DOHH2 (cell line): Measurements from ENCODE around the gene ARL4C.

Experiments
- H3F3A ChIP-seq: fragments of 200-600 bp; sonication (generic), shearing (Covaris generic); 2 replicates; pipeline ENCODE4 v1.6.0; 2016; ENCODE audit warnings: antibody characterized with exemption, mild to moderate bottlenecking; ENCODE audit not compliant: control insufficient read depth, insufficient read depth
- H3K27ac ChIP-seq: fragments of 200-600 bp; sonication (generic); 2 replicates; pipeline ENCODE4 v1.5.1; 2014; ENCODE audit warnings: low read depth, mild to moderate bottlenecking, low read length, moderate library complexity
- H3K27me3 ChIP-seq: fragments of 200-600 bp; sonication (generic); 2 replicates; pipeline ENCODE4 v1.6.1; 2014; ENCODE audit warnings: mild to moderate bottlenecking, low read length, mixed read lengths; ENCODE audit not compliant: control insufficient read depth
- H3K36me3 ChIP-seq: fragments of 200-600 bp; sonication (generic); 2 replicates; pipeline ENCODE4 v1.6.1; 2014; ENCODE audit warnings: mild to moderate bottlenecking, low read length, moderate library complexity, mixed read lengths; ENCODE audit not compliant: control insufficient read depth
- H3K4me1 ChIP-seq: fragments of 200-600 bp; sonication (generic); 2 replicates; pipeline ENCODE4 v1.6.1; 2014; ENCODE audit warnings: mild to moderate bottlenecking, low read length, mixed read lengths; ENCODE audit not compliant: control insufficient read depth
- H3K4me2 ChIP-seq: fragments of 200-600 bp; sonication (generic); 2 replicates; pipeline ENCODE4 v1.6.0; 2014; ENCODE audit warnings: mild to moderate bottlenecking, low read length, moderate library complexity
- H3K4me3 ChIP-seq: fragments of 200-600 bp; sonication (generic); 2 replicates; pipeline ENCODE4 v1.5.1; 2014; ENCODE audit warnings: mild to moderate bottlenecking, low read length, mixed read lengths
- H3K79me2 ChIP-seq: fragments of 200-600 bp; sonication (generic); 2 replicates; pipeline ENCODE4 v1.6.1; 2014; ENCODE audit warnings: mild to moderate bottlenecking, low read length, mixed read lengths; ENCODE audit not compliant: control insufficient read depth
- H3K9me2 ChIP-seq: fragments of 200-600 bp; sonication (generic); replicated peaks from 2 replicates; pipeline ENCODE4 v1.6.1; 2014; ENCODE audit warnings: mild to moderate bottlenecking, low read length, mixed read lengths; ENCODE audit not compliant: control insufficient read depth
- H3K9me3 ChIP-seq: fragments of 200-600 bp; sonication (generic); 2 replicates; pipeline ENCODE4 v1.6.1; 2014; ENCODE audit warnings: antibody characterized with exemption, low read length, mixed read lengths; ENCODE audit not compliant: control insufficient read depth, insufficient read depth
- H4K20me1 ChIP-seq: fragments of 200-600 bp; sonication (generic); 2 replicates; pipeline ENCODE4 v1.6.0; 2014; ENCODE audit warnings: low read depth, mild to moderate bottlenecking, antibody characterized with exemption, low read length, moderate library complexity; ENCODE audit not compliant: control insufficient read depth, insufficient read depth
- EZH2phosphoT487 ChIP-seq: fragments of 200-600 bp; sonication (generic); IDR thresholded peaks from 2 replicates; pipeline ENCODE4 v1.6.1; 2017; ENCODE audit warnings: borderline replicate concordance, mild to moderate bottlenecking, antibody characterized with exemption, low read length, moderate library complexity, mixed read lengths
- TF ChIP-seq, protein P1 (sequence below): fragments of 200-600 bp; sonication (generic); IDR thresholded peaks from one replicate; pipeline ENCODE4 v1.5.1; 2014; ENCODE audit warnings: antibody characterized with exemption, mild to moderate bottlenecking, low read depth, low read length; ENCODE audit not compliant: poor library complexity, severe bottlenecking

Gene ARL4C

DNA sequence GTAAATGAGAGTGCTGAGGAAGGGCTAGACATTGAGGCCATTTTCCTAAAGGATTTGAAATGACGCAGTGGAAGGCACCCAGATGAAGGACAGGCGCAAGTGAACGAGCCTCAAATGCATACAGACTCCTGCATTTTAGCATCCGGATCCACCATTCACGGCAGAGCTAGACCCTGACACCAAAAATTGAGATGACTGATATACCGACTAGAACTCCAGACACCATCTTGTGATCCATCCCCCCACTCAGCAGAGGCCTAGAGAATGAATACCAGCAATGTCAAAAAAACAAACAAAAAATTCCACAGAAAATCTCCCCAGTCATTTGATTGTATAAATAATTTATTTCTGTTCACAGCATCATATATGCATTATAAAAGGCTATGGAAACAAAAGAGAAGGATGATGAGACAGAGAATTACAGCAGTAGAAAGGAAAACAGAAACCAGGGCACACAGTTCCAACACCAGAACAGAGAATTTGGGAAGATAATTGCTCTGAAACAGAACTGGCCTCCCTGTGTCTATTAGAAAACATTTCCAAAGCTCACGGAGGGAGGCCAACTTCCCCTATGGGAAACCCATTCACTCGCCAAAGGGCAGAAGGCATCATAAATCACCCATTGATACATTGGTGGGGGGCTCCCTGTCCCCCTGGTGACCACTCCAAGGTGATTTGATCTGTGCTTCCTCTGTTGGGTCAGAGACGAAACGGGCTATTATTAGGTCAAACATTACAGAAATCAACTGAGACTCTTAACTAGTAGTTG, 4.0 kb downstream of the ARL4C start:
- H4K20me1 ChIP-seq: no peaks in the 10 kb centered on the region
- TF ChIP-seq, protein P1, sequence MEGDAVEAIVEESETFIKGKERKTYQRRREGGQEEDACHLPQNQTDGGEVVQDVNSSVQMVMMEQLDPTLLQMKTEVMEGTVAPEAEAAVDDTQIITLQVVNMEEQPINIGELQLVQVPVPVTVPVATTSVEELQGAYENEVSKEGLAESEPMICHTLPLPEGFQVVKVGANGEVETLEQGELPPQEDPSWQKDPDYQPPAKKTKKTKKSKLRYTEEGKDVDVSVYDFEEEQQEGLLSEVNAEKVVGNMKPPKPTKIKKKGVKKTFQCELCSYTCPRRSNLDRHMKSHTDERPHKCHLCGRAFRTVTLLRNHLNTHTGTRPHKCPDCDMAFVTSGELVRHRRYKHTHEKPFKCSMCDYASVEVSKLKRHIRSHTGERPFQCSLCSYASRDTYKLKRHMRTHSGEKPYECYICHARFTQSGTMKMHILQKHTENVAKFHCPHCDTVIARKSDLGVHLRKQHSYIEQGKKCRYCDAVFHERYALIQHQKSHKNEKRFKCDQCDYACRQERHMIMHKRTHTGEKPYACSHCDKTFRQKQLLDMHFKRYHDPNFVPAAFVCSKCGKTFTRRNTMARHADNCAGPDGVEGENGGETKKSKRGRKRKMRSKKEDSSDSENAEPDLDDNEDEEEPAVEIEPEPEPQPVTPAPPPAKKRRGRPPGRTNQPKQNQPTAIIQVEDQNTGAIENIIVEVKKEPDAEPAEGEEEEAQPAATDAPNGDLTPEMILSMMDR: no peak
- TF ChIP-seq EZH2phosphoT487: no peak
- peaks cover 7% of the 10 kb centered on the region for H3K4me1 ChIP-seq
- H3K27ac ChIP-seq: no peak overlapping the region
- H3K27me3 ChIP-seq: peaks cover 37% of the 10 kb centered on the region
- peaks cover 6% of the 10 kb centered on the region; the same call in 1 of the 2 replicates for H3K79me2 ChIP-seq
- no peaks in the 10 kb centered on the region for H3F3A ChIP-seq
- no peaks in the 10 kb centered on the region for H3K9me3 ChIP-seq
- no peaks in the 10 kb centered on the region for H3K36me3 ChIP-seq
- H3K4me2 ChIP-seq: no peak overlapping the region
- no peak overlapping the region for H3K4me3 ChIP-seq
- no peaks in the 10 kb centered on the region for H3K9me2 ChIP-seq

DNA sequence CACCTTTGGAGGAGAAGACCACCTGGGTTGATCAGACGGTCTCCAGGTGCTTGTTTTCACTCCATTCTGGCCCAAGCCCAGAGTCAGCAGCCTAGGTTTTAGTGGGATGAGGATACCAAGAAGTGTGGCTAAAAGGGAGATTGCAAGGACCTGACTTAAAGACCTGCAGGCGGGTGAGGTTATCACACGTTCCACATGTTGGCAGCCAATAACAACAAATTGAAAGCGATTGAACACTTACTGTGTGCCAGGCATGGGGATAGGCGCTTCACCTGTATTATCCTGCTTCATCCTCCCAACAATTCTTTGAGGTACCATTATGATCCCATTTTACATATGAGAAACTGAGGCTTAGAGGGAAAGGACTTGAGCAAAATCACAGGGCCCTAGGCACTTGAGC, 5.0 kb downstream of the ARL4C start:
- Histone ChIP-seq H3K4me3 (no peak overlapping the region), H3K27ac (no peak overlapping the region), H3K27me3 (peaks cover 37% of the 10 kb centered on the region), H3K4me1 (peaks cover 7% of the 10 kb centered on the region), H3K79me2 (peaks cover 6% of the 10 kb centered on the region; the same call in 1 of the 2 replicates), H3K9me3 (no peaks in the 10 kb centered on the region), H3F3A (no peaks in the 10 kb centered on the region), H4K20me1 (no peaks in the 10 kb centered on the region), H3K36me3 (no peaks in the 10 kb centered on the region), H3K9me2 (no peaks in the 10 kb centered on the region), H3K4me2 (no peak overlapping the region)
- no peak for TF ChIP-seq EZH2phosphoT487

DNA sequence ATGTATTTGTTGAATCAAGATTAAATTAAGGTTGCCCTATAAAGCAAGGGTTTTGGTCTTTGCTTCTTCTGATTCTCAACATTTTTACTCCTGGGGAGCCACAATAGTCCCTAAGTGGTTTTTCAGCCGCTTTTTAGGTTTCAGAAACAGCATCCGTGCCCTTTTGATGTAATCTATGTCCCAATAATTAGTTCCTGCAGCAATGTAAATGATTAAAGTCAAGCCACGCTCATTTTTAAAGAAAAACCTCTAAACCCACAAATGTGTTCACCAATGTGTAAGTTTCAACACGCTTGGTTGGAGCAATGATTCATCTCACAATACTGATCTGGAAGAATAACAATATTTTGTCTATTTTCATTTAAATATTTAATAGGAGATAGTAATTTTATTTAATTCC, 5.6 kb downstream of the ARL4C start:
- Histone ChIP-seq H3K36me3 (no peaks in the 10 kb centered on the region), H3K79me2 (peaks cover 6% of the 10 kb centered on the region; the same call in 1 of the 2 replicates), H3K4me3 (no peak overlapping the region), H4K20me1 (no peaks in the 10 kb centered on the region), H3K4me2 (no peak overlapping the region), H3F3A (no peaks in the 10 kb centered on the region), H3K27ac (no peak overlapping the region), H3K9me2 (no peaks in the 10 kb centered on the region), H3K27me3 (peaks cover 36% of the 10 kb centered on the region), H3K9me3 (no peaks in the 10 kb centered on the region), H3K4me1 (peaks cover 7% of the 10 kb centered on the region)
- no peak for TF ChIP-seq EZH2phosphoT487
- TF ChIP-seq, protein P1: no peak
